ENCODE data around the gene IL31. TPM values are rescaled to one million over a fixed set of nuclear protein-coding genes. Genes with fewer than 3 reads are reported as not detected.

The IL31 gene
- total and polyA plus RNA-seq, 2 of the 4 experiments (the other 2 are of a cell fraction), result not detected

DNA sequence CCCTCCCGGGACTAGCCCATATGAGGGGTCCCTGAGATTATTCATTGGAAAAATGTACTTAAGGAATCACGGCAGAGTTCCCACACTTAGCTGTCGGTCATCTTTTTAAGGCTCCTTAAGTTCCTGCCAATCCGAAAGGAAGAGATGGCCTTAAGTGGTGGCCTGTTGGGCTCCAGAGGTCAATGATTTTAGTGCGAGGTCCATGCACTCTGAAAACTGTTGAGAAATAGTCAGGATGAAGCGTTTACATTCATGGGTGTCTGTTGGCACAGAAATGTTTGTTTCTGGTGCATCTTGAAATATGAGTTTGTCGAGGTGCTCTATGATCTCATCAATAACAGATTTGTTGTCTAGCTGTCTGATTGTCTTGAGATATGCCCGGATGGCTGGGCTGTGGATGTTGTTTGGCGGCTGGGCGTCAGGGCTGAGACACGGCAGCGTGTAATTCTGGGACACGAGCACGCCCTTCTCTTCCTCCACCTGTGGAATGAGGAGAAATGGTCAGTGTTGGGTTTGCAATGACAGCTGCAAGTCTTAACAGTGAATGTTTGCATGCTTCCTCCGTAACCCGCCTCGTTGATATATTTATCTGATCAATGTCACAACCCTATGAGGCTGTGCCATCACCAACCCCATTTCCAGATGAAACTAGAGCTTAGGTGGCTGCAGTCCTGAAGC, 1.6 kb downstream of the IL31 start:
- BruUV-seq (replicated peaks), result no TSS peak
- H2AK5ac ChIP-seq (ENCODE audit: low read depth, low read length), result no peak overlapping the region
- no peak overlapping the region for H4K5ac ChIP-seq (ENCODE audit: low read depth, low read length)
- no peak overlapping the region for H4K8ac ChIP-seq (ENCODE audit: low read depth in 2 of 2, low read length in 2 of 2)
- no peak overlapping the region for H3K56ac ChIP-seq (ENCODE audit: extremely low read depth, insufficient read depth, low read length)
- no peak overlapping the region for H3K14ac ChIP-seq (replicated peaks; ENCODE audit: low read depth, low read length)
- H3K9me1 ChIP-seq (ENCODE audit: insufficient read depth, low read length), result no peaks in the 10 kb centered on the region; the same call in 1 of the 2 replicates
- H3K79me1 ChIP-seq (ENCODE audit: low read depth in 1 of 2, low read length in 2 of 2), result no peaks in the 10 kb centered on the region
- CTCF ChIA-PET, result no interaction called here
- no peak for TF ChIP-seq CHD1 (IDR thresholded peaks at IDR 0.05; ENCODE audit: low read depth, low read length)
- TF ChIP-seq POLR2A (IDR thresholded peaks at IDR 0.05; ENCODE audit: low read depth, low read length), result no peak
- no peak for TF ChIP-seq NFE2L2 (IDR thresholded peaks at IDR 0.05; ENCODE audit: low read depth, low read length)
- TF ChIP-seq, protein P1, sequence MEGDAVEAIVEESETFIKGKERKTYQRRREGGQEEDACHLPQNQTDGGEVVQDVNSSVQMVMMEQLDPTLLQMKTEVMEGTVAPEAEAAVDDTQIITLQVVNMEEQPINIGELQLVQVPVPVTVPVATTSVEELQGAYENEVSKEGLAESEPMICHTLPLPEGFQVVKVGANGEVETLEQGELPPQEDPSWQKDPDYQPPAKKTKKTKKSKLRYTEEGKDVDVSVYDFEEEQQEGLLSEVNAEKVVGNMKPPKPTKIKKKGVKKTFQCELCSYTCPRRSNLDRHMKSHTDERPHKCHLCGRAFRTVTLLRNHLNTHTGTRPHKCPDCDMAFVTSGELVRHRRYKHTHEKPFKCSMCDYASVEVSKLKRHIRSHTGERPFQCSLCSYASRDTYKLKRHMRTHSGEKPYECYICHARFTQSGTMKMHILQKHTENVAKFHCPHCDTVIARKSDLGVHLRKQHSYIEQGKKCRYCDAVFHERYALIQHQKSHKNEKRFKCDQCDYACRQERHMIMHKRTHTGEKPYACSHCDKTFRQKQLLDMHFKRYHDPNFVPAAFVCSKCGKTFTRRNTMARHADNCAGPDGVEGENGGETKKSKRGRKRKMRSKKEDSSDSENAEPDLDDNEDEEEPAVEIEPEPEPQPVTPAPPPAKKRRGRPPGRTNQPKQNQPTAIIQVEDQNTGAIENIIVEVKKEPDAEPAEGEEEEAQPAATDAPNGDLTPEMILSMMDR (conservative IDR thresholded peaks at IDR 0.05; ENCODE audit: low read depth, low read length), result no peak
- TF ChIP-seq, protein P2, sequence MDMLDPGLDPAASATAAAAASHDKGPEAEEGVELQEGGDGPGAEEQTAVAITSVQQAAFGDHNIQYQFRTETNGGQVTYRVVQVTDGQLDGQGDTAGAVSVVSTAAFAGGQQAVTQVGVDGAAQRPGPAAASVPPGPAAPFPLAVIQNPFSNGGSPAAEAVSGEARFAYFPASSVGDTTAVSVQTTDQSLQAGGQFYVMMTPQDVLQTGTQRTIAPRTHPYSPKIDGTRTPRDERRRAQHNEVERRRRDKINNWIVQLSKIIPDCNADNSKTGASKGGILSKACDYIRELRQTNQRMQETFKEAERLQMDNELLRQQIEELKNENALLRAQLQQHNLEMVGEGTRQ (IDR thresholded peaks at IDR 0.05; ENCODE audit: low read depth, low read length), result no peak
- no peak overlapping the region for H2AK9ac ChIP-seq (replicated peaks; ENCODE audit: low read depth, low read length, poor library complexity)
- no peaks in the 10 kb centered on the region for H3K36me3 ChIP-seq (ENCODE audit: control insufficient read depth, insufficient read depth, low read length)
- H3K9ac ChIP-seq (ENCODE audit: low read depth, low read length), result no peak overlapping the region
- no peak overlapping the region for H3K27ac ChIP-seq (ENCODE audit: insufficient read depth, low read length)
- H3K4me3 ChIP-seq (ENCODE audit: insufficient read depth, low read depth, low read length), result no peak overlapping the region
- no peak overlapping the region for H2BK120ac ChIP-seq (ENCODE audit: low read depth, low read length)
- POLR2A ChIA-PET (ENCODE audit: unreplicated experiment), result no interaction called here
- H2BK5ac ChIP-seq (ENCODE audit: low read depth, low read length, poor library complexity, severe bottlenecking), result no peak overlapping the region
- intact Hi-C loops (cut with micrococcal nuclease), result no loop called here
- no peaks in the 10 kb centered on the region for H3K9me3 ChIP-seq (ENCODE audit: control insufficient read depth, insufficient read depth, low read length)
- H4K91ac ChIP-seq (ENCODE audit: insufficient read depth, low read depth, low read length), result no peak overlapping the region
- H3K23ac ChIP-seq (ENCODE audit: low read depth, low read length), result no peak overlapping the region
- no peak overlapping the region for H3K4ac ChIP-seq (ENCODE audit: low read depth, low read length)
- no peak overlapping the region for H2BK20ac ChIP-seq (ENCODE audit: low read depth, low read length)
- H3K4me2 ChIP-seq (ENCODE audit: low read depth, low read length), result no peak overlapping the region
- no peak overlapping the region for H3K18ac ChIP-seq (ENCODE audit: low read depth, low read length)
- peaks cover 18% of the 10 kb centered on the region for H3K27me3 ChIP-seq (ENCODE audit: control insufficient read depth, insufficient read depth, low read length)
- dilution Hi-C loops (cut with HindIII; ENCODE audit: low sequenced_read_pairs, unreplicated experiment), result no loop called here
- no peaks in the 10 kb centered on the region for H3K4me1 ChIP-seq (ENCODE audit: control insufficient read depth, insufficient read depth, low read length)
- in situ Hi-C loops (cut with MboI; ENCODE audit: low sequenced_read_pairs), result no loop called here
- 62% methylated on average over 8 of the region's 17 CpGs; no CpG with 5 or more reads in 1 of the 2 experiments for WGBS, 2 experiments (ENCODE audit: extremely low coverage in 2 of 2, insufficient read length in 1 of 2)
- no peak for ATAC-seq (ENCODE audit: low read depth)
- DNase-seq, result no peak
- no peak overlapping the region for H2BK15ac ChIP-seq (ENCODE audit: low read depth, low read length)
- no peaks in the 10 kb centered on the region for H4K20me1 ChIP-seq (ENCODE audit: insufficient read depth, low read length)
- no peak overlapping the region for H2AFZ ChIP-seq (replicated peaks; ENCODE audit: low read length, poor library complexity)

Data from IMR-90 (cell line).